GM18870 (cell line): ENCODE results near the gene ILF3.

Experiments
- ATAC-seq: cut with Tn5 transposase; IDR thresholded peaks from one replicate; pipeline ENCODE4 v1.9.1; 2021; ENCODE audit warnings: moderate library complexity; ENCODE audit not compliant: unreplicated experiment

Gene ILF3

GRCh38 chr19:10653732-10654609 lies at the start of gene ILF3:
TSS of gene ILF3 (plus strand) at chr19:10654346. CDS start at chr19:10670606, 16,260 bp downstream.
- ATAC-seq: peak; percentile 74

DNA sequence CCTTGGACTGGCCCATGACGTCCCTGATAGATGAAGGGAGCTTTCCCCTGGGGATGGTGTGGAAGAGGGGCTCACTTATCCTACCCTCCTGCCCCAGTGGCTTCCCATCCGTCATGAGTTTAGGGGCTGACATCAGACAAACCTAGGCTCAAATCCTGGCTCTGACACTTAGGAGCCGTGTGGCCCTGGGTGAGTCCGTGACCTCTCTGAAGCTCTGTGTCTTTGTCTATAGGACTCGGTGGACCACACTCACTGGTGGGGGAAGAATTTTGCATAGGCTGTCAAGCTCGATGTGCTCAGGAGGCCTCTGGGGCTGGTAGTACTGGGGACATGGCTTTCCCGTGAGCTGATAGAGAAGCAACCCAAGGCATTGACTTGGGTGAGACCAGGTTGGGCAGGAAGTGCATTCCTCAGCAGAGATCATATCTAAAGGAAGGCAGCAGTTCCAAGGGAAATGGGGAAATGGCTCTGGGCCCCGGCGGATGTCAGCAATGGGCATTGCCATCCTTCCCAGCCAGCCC lies 49.6 kb upstream of the ILF3 start:
- no peak for ATAC-seq

DNA sequence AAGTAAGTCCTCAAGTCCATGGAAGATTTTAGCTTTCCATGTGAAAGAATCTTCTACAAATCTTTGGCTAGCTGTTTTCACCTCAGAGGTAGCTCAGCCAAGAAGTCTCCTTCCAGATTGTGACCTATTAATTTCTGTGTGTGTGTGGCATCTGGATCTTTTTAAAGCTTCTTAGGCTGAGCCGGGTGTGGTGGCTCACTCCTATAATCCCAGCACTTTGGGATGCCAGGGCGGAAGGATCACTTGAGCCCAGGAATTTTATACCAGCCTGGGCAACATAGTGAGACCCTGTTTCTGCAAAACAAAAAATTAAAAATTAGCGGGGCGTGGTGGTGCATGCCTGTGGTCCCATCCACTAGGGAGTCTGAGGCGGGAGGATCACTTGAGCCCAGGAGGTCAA lies 42.2 kb upstream of the ILF3 start:
- no peak for ATAC-seq

DNA sequence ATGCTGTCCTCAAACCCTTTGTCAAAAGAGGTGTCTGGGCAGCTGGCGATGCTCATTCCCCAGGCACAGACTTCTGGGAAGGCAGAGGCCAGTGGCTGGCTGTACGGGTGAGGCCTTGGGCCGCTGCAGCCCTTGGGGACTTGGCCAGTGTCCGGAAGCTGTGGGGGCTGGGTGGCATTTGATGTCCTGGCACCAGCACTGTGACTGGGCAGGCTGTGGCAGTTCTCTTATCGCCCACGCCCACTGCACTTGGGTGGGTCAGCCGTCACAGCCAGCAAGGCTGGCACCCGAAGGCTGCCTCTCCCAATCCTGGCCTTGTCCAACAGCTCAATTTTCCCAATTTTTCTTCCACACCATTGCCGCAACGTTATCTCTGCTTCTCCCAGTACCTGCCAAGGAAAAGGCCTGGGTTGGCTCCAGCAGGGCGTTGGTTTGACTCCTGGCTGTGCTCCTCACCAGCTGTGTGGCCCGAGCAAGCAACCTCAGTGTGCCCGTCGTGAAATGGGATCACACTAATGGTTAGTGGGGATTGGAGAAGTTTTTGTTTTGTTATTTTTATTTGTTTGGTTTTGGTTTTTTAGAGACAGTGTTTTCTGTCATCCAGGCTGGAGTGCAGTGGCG lies 41.5 kb upstream of the ILF3 start:
- no peak for ATAC-seq

- ATAC-seq: no peak
Observed at GRCh38 chr19:10615429-10616023, 38.6 kb upstream of the ILF3 start.

DNA sequence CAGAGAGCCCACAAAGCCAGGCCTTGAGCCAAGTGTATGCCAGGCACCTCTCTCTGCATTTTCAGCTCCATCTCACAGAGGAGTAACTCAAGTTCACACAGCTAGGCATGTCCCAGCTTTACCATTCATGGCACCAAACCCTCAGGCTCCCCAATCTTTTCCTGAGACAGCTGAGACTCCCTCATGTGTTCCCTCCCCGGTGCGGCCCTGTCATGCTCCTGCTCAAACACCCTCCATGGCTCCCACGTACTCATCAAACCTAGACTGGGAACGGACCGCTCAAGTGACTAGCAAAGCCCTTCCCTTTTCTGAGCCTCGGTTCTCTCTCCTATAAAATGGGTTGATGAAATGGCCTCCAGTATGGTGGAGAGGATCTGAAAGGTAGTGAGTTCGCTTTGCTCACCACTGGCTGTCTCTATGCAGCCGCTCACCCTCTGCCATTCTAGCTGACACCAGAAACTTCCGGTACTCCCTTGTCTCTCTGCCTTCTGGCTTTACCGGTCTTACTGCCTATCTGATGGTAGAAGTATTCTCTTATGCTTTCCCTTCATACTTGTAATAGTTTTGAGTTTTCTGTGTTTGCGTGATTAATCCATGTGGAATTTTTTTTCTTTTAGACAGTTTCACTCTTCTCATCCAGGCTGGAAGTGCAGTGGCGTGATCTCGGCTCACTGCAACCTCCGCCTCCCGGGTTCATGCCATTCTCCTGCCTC lies 36.6 kb upstream of the ILF3 start:
- no peak for ATAC-seq

DNA sequence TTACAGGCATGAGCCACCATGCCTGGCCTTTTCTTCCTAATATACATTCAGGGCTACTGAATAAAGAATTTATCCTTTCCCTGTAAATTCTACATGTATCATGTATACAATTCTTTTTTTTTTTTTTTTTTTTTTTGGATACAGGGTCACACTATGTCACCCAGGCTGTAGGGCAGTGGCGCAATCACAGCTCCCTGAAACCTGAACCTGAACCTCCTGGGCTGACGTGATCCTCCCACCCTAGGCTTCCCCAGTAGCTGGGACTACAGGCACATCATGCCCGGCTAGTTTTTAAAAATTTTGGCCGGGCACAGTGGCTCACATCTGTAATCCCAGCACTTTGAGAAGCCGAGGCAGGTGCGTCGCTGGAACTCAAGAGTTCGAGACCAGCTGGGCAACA lies 35.3 kb upstream of the ILF3 start:
- no peak for ATAC-seq

- no peak for ATAC-seq
Observed at GRCh38 chr19:10620786-10621185, 33.4 kb upstream of the ILF3 start.

GRCh38 chr19:10621966-10622365 lies 32.2 kb upstream of the ILF3 start:
- ATAC-seq: no peak

DNA sequence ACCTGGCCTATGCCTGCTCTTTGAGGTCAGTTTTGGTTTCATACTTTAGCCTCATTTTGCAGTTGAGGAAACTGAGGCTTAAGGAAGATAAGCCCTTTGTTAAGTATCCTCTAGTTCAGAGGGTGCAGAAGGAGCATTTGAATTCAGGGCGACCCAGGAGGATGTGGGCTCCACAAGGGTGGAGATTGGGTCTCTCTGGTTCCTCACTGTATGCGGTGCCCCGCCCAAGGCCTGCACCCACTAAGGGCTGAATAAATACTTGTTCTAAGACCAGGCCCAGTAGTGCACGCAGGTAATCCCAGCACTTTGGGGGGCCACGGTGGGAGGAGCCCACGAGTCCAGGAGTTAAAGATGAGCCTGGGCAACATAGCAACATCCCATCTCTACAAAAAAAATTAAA lies 29.6 kb upstream of the ILF3 start:
- no peak for ATAC-seq

- no peak for ATAC-seq
Observed at GRCh38 chr19:10625003-10625761, 29.0 kb upstream of the ILF3 start, which contains the start of gene SLC44A2. TSS of gene SLC44A2 (plus strand) at chr19:10625553. CDS start at chr19:10625634, 81 bp downstream.

DNA sequence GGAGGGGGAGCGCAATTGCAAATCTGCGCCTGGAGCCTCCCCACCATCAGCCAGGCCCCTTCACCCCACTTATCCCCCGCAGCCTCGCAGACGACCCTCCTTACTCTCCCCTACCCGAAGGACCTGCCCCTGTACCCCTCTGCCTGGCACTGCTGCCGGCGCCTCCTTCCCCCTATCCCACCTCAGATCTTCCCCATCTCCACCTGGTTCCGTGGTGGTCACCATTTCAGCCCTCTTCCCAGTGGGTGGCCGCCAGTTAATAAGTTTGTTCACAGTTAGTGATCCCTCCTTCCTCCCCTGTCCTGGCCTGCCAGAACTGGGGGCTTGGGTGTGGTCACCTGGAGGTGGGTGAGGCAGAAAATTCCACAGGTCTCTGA lies 28.4 kb upstream of the ILF3 start:
- no peak for ATAC-seq

GRCh38 chr19:10631874-10632273 lies 22.3 kb upstream of the ILF3 start:
- no peak for ATAC-seq

DNA sequence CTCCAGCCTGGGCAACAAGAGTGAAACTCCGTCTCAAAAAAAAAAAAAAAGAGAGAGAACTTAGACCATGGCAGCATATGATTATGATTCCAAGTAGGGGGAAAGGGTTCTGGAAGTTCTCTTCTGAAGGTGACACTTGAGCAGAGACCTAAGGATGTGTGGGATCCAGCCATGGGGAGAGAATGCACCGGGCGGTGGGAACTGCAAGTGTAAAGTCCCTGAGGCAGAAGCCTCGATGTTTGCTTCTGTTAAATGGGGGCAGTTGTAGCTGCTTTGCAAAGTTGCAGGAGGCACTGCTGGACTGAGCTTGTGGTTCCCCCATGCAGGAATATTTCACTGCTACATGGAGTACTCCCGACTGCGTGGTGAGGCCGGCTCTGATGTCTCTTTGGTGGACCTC lies 19.7 kb upstream of the ILF3 start:
- no peak for ATAC-seq

GRCh38 chr19:10634963-10635362 lies 19.2 kb upstream of the ILF3 start:
- no peak for ATAC-seq

DNA sequence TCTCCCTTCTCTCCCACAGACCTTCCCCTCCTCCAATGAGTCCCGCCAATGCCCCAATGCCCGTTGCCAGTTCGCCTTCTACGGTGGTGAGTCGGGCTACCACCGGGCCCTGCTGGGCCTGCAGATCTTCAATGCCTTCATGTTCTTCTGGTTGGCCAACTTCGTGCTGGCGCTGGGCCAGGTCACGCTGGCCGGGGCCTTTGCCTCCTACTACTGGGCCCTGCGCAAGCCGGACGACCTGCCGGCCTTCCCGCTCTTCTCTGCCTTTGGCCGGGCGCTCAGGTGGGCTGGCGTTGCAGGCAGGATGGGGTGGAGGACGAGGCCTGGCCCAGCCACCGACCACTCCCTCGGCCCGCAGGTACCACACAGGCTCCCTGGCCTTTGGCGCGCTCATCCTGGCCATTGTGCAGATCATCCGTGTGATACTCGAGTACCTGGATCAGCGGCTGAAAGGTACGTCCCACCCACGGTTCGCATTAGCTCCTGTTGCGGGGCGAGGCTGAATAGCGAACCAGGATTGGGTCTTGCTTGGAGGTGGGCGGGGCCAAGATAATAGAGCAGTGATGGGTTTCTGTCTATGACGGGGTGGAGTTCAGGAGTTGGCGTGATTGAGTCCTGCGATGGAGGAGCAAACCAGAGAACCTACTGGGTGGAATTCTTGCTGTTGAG lies 17.7 kb upstream of the ILF3 start:
- ATAC-seq: no peak

- no peak for ATAC-seq
Observed at GRCh38 chr19:10637894-10638293, 16.3 kb upstream of the ILF3 start.

GRCh38 chr19:10639836-10640235 lies 14.3 kb upstream of the ILF3 start:
- no peak for ATAC-seq

DNA sequence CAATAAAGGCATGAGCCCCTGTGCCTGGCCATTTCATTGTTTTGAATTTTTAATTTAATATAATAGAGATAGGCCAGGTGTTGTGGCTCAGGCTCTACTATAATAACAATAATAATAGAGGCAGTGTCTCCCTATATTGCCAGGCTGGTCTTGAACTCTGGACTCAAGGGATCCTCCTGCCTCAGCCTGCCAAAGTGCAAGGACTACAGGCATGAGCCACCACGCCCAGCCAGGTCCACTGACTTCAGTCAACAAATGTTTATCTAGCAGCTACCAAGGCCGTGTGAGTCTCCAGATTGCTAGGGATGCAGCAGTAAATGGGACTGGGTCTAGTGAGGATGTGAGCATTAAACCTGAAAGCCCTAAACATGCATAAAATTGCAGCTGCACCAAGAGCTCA lies 13.8 kb upstream of the ILF3 start:
- ATAC-seq: no peak

- no peak for ATAC-seq
Observed at GRCh38 chr19:10641248-10641647, 12.9 kb upstream of the ILF3 start.
